Inflammatory macrophage treated with lipopolysaccharide for 1 hour (primary cell): ENCODE results near the gene GOLGA6L7.
A peak's percentile ranks its signal among the peaks of the same experiment; 100 is the strongest.
"Not testable (repeated sequence)": the region's sequence is repeated elsewhere in the genome, so short reads cannot be mapped to it uniquely, and the experiment has no call there.

Source experiments
- DNase-seq, 2 donors: peaks; one replicate each; pipeline ENCODE4 v3.0.0-alpha.2; 2020 to 2022

GOLGA6L7 gene

DNA sequence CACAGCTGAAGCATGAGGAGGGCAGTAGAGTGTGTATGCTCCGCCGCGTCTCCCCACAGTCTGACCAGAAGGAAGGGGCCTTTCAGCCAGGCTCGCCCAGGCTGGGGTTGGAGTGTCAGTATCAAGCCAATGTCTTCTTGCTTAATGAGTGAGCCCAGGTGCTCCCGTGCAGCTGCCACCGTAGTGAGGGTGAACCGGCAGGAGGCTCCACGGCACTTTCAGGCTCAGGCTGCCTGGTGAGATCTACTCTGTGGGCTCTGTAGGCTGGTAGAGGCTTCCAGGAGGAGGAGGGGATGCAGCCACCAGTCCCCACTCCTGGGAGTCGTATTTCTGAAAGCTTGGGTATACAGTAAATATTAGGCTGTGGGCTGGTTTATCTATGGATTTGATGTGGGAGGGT, 8.2 kb downstream of the GOLGA6L7 start:
- not testable (repeated sequence) for DNase-seq

DNA sequence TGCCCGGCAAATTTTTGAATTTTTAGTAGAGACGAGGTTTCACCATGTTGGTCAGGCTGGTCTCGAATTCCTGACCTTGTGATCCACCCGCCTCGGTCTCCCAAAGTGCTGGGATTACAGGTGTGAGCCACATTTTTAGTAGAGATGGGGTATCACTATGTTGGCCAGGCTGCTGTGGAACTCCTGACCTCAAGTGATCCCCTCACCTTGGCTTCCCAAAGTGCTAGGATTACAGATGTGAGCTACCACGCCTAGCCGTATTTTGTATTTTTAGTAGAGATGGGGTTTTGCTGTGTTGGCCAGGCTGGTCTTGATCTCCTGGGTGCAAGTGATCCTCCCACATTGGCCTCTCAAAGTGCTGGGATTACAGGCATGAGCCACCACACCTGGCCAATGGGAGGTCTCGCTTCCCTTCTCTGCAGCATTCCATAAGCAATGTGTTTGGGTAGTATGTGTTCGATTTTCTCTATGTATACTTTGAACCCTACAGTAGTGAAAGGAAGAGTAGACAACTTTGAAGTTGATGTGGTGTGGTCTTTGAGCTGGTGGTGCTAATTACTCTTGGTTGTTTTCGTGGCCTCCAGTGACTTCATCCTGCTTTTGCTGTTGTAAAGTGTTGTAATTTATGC, 13.4 kb downstream of the GOLGA6L7 start:
- DNase-seq = not testable (repeated sequence)

DNA sequence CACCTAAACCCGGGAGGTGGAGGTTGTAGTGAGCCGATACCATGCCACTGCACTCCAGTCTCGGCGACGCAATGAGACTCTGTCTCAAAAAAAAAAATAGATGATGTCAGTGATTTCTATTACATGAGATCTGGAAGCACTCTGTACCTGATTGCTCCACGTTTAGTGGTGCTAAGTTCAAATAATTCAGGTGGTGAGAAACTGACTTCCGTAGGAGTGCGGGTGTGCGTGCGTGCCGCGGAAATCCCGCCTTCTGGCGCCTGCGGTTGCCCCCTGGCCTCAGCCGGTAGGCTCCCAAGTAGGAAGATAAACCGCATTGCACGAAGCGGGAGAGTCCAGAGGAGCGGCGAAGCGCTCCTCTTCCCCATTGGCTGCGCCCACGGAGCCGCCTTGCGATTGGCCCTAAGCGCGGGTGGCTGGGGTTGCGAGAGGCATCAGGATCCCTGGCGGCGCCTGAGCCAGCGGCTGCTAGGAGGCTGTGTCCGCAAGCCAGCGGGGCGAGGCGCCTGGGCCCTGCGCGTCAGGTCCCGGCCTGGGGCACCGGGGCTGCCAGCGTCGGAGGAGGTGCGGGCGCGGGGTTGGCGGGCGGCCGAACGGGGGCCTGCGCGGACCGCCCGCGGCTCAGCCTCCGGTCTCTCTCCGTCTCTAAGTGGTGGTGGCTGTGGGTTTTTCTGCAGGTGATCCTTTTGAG, 16.4 kb downstream of the GOLGA6L7 start:
- peak; percentile 67 to 75 for DNase-seq

DNA sequence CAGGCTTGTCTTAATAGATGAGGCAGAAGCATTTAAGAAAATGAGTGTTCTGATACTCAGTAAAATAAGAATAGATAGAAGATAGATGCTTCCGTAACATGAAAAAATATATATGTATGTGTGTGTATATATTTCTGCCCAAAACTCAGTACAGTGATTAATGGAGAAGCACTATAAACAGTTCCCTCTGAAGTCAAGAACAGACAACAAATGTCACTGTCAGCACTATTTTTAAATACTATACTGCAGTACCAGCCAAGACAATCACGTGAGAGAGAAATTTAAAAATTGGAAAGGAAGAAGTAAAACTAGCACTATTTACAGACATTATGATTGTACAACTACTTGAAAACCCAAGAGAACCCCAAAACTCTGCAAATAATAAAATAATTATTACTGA, 27.0 kb downstream of the GOLGA6L7 start:
- not testable (repeated sequence) for DNase-seq

DNA sequence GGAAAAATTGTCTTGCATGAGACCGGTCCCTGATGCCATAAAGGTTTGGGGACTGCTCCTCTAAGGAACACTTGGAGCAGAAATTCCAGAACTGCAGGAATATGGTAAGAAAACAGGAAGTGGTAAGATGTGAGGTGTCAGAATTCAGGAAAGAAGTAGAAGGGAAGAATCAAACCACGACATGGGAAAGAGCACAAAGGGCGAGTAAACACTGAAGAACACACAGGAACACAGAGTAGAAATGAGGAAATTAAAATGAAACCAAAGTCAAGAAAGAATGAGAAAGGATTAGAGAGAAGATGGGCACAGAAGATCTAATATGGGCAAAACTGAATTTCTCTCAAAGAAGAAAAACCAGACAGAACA, 28.5 kb downstream of the GOLGA6L7 start:
- not testable (repeated sequence) for DNase-seq

DNA sequence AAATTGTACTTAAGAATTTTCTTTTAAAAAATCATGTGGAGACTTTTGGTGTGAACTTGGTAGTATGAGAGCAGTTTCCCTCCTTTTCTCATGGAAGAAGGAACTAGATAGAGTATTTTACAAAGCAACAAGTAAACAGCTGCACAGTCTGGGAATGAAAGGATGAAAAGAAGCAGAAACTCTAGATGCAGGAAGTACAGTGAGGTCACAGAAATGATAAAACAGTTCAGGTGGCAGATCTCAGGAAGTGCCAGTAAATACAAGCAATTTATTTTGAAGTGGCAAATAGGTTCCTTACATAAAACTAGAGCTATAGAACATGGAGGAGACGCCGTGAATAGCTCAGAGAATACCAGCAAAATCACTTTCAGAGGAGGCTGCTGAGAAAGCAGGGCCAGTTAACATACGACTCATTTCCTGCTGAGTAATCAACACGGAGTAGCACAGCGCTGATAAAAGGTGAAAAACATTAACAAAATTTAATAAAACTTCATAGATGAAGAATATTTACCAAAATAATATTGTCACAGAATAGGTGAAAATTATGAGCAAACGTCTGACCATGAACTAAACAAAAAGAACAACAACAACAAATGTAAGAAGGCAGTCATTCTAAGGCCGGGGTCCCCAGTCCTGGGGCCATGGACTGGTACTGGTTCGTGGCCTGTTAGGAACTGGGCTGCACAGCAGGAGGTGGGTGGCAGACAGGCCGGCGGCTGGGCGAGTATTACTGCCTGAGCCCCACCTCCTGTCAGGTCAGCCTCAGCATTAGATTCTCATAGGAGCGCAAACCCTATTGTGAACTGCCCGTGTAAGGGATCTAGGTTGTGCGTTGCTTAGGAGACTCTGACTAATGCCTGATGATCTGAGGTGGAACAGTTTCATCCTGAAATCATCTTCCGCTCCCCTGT, 29.2 kb downstream of the GOLGA6L7 start:
- not testable (repeated sequence) for DNase-seq

DNA sequence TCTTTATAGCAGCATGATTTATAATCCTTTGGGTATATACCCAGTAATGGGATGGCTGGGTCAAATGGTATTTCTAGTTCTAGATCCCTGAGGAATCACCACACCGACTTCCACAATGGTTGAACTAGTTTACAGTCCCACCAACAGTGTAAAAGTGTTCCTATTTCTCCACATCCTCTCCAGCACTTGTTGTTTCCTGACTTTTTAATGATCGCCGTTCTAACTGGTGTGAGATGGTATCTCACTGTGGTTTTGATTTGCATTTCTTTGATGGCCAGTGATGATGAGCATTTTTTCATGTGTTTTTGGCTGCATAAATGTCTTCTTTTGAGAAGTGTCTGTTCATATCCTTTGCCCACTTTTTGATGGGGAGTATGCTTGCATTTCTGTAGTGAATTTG, 30.3 kb downstream of the GOLGA6L7 start:
- DNase-seq = not testable (repeated sequence)

DNA sequence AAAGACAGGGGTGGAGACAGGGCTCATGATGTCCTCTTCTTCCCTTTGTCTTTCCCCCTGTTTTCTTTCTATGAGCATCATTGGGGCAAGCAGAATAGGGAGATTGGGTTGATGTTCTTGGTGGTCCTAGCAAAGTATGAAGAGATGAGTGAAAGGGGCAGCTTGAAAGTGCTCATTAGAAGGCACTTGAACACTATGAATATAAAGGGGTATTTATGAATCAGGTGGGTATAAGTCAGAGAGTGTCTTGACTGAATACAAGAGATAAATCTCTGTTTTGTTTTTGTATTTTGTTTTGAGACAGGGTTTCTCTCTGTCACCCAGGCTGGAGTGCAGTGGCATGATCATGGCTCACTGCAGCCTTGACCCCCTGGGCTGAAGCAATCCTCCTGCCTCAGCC, 34.4 kb downstream of the GOLGA6L7 start:
- not testable (repeated sequence) for DNase-seq

DNA sequence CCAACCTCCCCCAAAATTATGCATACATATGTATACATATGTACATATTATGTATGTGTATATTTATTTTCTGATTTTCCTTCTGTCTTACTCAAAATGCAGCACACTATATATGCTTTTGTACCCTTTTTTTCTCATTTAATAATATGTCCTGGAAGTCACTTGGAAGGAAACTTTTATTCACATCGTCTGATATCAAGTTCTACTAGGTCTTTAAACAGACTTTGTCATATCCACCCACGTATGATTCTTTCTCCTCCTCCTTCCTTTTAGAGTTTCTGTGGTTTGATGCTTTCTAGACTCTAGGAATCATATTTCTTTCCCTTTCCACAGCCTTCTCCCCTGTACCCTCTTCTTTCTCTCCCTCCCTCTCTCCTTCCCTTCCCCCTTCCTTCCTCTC, 35.1 kb downstream of the GOLGA6L7 start:
- DNase-seq = not testable (repeated sequence)

DNA sequence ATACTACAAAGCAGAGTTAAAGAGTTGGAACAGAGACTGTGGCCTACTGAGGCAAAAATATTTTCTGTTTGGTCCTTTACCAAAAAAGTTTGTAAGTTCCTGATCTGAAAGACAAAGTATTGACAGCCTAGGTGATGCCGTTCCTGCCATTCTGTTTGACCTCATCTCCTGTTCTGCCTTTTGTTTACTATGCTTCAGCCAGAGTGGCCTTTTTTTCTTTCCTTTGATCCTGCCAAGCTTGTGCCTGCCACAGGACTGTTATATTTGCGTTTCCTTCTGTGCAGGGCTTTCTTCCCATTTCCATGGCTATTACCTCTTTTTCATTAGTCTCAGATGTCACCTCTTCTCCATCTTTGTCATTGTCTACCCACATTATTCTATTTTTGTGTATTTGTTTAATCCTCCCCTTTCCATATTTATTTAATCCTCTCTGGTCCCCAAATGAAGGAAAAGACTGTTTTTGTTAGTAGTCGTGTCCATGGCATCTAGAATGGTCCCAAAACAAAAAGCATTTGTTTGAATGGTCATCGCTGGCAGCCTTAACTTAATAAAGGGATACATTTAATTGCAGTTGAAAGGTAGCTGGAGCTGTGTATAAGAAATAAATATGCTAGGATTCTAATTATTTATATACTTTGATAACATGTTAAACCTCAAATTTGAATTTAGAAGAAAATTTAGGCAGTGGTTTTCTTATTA, 36.4 kb downstream of the GOLGA6L7 start:
- not testable (repeated sequence) for DNase-seq

DNA sequence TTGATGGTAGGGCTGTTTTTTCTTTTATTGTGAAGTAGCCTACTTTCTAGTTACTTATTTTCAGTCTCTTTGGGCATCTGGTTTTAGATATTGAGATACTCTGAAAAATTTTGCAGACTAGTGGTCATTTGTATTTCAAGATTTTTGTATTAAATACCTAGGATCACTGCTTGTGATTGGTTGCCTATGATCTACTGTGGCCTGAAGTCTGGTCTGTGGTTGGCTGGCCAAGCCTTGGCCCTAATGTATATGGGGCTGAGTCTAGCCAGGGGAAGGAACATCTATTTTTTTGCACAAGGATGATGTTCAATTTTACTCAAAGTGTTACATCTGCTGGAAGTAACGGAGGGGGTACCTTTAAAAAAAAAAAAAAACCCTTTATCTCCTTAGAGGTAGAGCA, 38.0 kb downstream of the GOLGA6L7 start:
- DNase-seq = not testable (repeated sequence)

DNA sequence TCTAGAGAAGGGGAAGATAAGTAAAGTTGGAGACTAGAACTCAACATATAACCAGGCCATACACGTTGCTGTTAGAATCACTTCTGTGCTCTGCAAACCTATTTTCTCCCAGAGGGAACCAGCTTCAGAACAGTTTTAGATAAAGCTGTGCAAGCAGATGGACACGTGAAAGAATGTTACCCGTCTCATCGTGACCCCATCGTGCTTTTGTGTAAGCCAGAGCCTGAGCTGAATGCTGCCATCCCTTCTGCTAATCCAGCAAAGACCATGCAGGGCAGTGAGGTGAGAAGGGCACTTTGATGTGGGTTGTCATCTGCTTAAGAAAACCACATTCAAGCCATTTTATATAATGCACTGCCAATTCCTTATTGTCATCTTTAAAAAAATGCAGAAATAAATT, 40.3 kb downstream of the GOLGA6L7 start:
- DNase-seq = not testable (repeated sequence)

DNA sequence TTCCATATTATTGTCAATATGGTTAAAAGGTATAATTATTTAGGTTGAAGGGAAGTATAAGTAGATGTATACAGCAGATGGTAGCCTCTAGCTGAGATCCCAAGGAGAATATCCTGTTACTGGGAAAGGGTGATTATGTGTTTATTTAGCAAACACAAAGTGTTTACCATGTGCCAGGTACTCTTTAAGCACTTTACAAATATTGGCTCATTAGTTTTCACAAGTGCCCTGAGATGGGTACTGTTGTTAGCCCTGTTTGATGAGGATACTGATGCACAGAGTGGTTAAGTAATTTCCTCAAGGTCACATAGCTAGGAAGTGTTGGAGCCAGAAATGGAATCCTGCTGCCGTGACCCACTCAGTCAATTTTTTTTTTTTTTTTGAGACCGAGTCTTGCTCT, 48.1 kb downstream of the GOLGA6L7 start:
- not testable (repeated sequence) for DNase-seq

DNA sequence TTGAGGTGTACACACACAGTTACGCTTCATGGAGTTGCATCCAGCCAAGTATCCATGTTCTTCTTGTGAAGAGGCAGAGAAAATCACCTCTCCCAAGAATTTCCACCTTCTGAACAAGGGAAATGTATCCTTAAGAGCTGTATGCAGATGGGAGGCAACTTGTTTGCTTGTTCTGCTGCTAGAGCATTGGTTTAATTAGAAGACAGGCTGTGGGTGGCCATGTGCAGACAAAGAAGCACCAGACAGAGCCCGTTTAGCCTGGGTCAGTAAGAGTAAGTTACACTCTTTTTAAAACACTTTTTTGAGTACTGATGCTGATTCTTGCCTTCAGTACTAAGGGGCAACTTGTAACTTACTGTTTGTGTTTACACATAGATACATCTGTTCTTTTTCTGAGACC, 50.2 kb downstream of the GOLGA6L7 start:
- not testable (repeated sequence) for DNase-seq

DNA sequence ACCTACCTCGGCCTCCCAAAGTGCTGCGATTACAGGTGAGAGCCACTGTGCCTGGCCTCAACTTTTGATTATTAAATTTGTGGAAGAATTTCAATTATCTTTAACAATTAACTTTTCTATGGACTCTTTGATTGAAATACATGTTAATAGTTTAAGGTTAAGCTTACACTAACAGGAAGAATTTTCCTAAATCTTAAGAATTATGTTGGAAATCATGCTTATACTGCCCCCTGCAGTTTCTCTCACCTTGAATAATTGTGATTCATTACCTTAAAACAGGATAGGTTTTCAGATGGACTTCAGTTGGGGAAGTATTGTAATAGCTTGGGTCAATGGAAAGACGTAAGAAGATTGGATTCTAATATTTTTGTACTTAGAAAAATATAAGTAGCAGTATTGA, 54.2 kb downstream of the GOLGA6L7 start:
- DNase-seq = not testable (repeated sequence)
